ENCODE measurements around the gene FGFR4.

DNA sequence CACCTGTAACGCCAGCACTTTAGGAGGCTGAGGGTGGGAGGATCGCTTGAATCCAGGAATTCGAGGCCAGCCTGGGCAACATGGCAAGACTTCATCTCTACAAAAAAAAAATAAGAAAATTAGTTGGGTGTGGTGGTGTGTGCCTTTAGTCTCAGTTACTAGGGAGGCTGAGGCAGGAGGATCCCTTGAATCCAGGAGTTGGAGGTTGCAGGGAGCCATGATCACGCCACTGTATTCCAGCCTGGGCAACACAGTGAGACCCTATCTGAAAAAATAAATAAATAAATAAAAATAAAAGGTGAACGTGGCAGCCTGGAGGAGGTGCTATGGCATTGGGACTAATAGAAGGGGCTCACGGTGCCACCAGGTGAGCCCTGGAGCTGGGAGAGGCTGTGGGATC is 7.1 kb downstream of the FGFR4 start:
- no peak for TF ChIP-seq POLR2AphosphoS5 (IDR thresholded peaks at IDR 0.05)
- no peak for TF ChIP-seq POLR2A (IDR thresholded peaks at IDR 0.05; ENCODE audit: low read depth)
- TF ChIP-seq, protein P1, sequence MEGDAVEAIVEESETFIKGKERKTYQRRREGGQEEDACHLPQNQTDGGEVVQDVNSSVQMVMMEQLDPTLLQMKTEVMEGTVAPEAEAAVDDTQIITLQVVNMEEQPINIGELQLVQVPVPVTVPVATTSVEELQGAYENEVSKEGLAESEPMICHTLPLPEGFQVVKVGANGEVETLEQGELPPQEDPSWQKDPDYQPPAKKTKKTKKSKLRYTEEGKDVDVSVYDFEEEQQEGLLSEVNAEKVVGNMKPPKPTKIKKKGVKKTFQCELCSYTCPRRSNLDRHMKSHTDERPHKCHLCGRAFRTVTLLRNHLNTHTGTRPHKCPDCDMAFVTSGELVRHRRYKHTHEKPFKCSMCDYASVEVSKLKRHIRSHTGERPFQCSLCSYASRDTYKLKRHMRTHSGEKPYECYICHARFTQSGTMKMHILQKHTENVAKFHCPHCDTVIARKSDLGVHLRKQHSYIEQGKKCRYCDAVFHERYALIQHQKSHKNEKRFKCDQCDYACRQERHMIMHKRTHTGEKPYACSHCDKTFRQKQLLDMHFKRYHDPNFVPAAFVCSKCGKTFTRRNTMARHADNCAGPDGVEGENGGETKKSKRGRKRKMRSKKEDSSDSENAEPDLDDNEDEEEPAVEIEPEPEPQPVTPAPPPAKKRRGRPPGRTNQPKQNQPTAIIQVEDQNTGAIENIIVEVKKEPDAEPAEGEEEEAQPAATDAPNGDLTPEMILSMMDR (IDR thresholded peaks at IDR 0.05): no peak
- TF ChIP-seq EP300 (IDR thresholded peaks at IDR 0.05): no peak

Data from esophagus muscularis mucosa (tissue), 4 donors.